Loucy (cell line): ENCODE measurements around the gene PPP2R1A.
A peak's percentile ranks its signal among the peaks of the same experiment; 100 is the strongest.

Experiments used
- H2AFZ ChIP-seq: fragments of 200-600 bp; sonication (generic); 2 replicates; pipeline ENCODE4 v1.6.0; 2016; ENCODE audit warnings: antibody characterized with exemption, mild to moderate bottlenecking, low read length, moderate library complexity
- H3F3A ChIP-seq: fragments of 200-600 bp; 2 replicates; pipeline ENCODE4 v1.6.0; 2016; ENCODE audit warnings: antibody characterized with exemption, low read depth, mild to moderate bottlenecking
- H3K27me3 ChIP-seq: fragments of 200-600 bp; sonication (generic); 2 replicates; pipeline ENCODE4 v1.6.1; 2014; ENCODE audit warnings: low read length, mild to moderate bottlenecking; ENCODE audit not compliant: insufficient read depth, poor library complexity, severe bottlenecking
- H3K36me3 ChIP-seq: fragments of 200-600 bp; sonication (generic); 2 replicates; pipeline ENCODE4 v1.6.1; 2016; ENCODE audit warnings: low read length; ENCODE audit not compliant: insufficient read depth
- H3K4me1 ChIP-seq: fragments of 200-600 bp; sonication (generic); 2 replicates; pipeline ENCODE4 v1.5.1; 2014; ENCODE audit warnings: low read length, mild to moderate bottlenecking; ENCODE audit not compliant: insufficient read depth, poor library complexity, severe bottlenecking
- H3K4me2 ChIP-seq: fragments of 200-600 bp; sonication (generic); 2 replicates; pipeline ENCODE4 v1.6.0; 2014; ENCODE audit warnings: antibody characterized with exemption, low read length, low read depth, mild to moderate bottlenecking; ENCODE audit not compliant: poor library complexity, severe bottlenecking
- H3K4me3 ChIP-seq: fragments of 200-600 bp; sonication (generic); 2 replicates; pipeline ENCODE4 v1.5.1; 2014; ENCODE audit warnings: low read length, mild to moderate bottlenecking, mixed read lengths; ENCODE audit not compliant: poor library complexity, severe bottlenecking
- H3K79me2 ChIP-seq: fragments of 200-600 bp; sonication (generic); 2 replicates; pipeline ENCODE4 v1.6.1; 2014; ENCODE audit warnings: low read length; ENCODE audit not compliant: insufficient read depth
- H3K9ac ChIP-seq: fragments of 200-600 bp; sonication (generic); 2 replicates; pipeline ENCODE4 v1.6.0; 2014; ENCODE audit warnings: mild to moderate bottlenecking, low read depth, low read length, moderate library complexity; ENCODE audit not compliant: poor library complexity, severe bottlenecking
- H3K9me2 ChIP-seq: fragments of 200-600 bp; sonication (generic); replicated peaks from 2 replicates; pipeline ENCODE4 v1.6.1; 2016; ENCODE audit warnings: low read depth, low read length, mixed read lengths
- H3K9me3 ChIP-seq: fragments of 200-600 bp; sonication (generic); 2 replicates; pipeline ENCODE4 v1.6.1; 2014; ENCODE audit warnings: mild to moderate bottlenecking, antibody characterized with exemption, low read length, low read depth; ENCODE audit not compliant: insufficient read depth
- H4K20me1 ChIP-seq: fragments of 200-600 bp; sonication (generic); 2 replicates; pipeline ENCODE4 v1.6.0; 2014; ENCODE audit warnings: antibody characterized with exemption, low read length, mild to moderate bottlenecking; ENCODE audit not compliant: insufficient read depth, poor library complexity, severe bottlenecking
- CTCF ChIP-seq: fragments of 200-600 bp; sonication (generic); conservative IDR thresholded peaks from 2 replicates; pipeline ENCODE4 v1.5.1; 2014; ENCODE audit warnings: mild to moderate bottlenecking, antibody characterized with exemption, low read length
- EZH2phosphoT487 ChIP-seq: fragments of 200-600 bp; IDR thresholded peaks from 2 replicates; pipeline ENCODE4 v1.6.1; 2018; ENCODE audit warnings: antibody characterized with exemption, mild to moderate bottlenecking, moderate library complexity, borderline replicate concordance

PPP2R1A gene

GRCh38 chr19:52170863-52171320 is 19.0 kb upstream of the PPP2R1A start:
- peak overlapping the region; percentile 97 for H2AFZ ChIP-seq
- peak overlapping the region; percentile 89 for H3K4me2 ChIP-seq

GRCh38 chr19:52171321-52172169 is 18.3 kb upstream of the PPP2R1A start, which contains the start of gene ZNF836:
Gene ZNF836, minus strand, starts transcription at chr19:52171621. Its CDS starts 3,549 bp downstream, at chr19:52168072.
- TF ChIP-seq CTCF (no peak), EZH2phosphoT487 (no peak)
- H4K20me1 ChIP-seq = no peaks in the 10 kb centered on the region
- peaks cover 13% of the 10 kb centered on the region; the same call in 1 of the 2 replicates for H3K79me2 ChIP-seq
- H3K27me3 ChIP-seq = no peaks in the 10 kb centered on the region
- no peaks in the 10 kb centered on the region for H3K9me3 ChIP-seq
- H2AFZ ChIP-seq = peak within 1 kb of the TSS; percentile 97
- no peaks in the 10 kb centered on the region for H3K9me2 ChIP-seq
- H3F3A ChIP-seq = peaks cover 2% of the 10 kb centered on the region; the same call in 1 of the 2 replicates
- peaks cover 3% of the 10 kb centered on the region; the same call in 1 of the 2 replicates for H3K36me3 ChIP-seq
- peak within 1 kb of the TSS; percentile 86 for H3K9ac ChIP-seq
- peak within 1 kb of the TSS; percentile 89 for H3K4me2 ChIP-seq
- peak within 1 kb of the TSS; percentile 90 for H3K4me3 ChIP-seq
- peaks cover 22% of the 10 kb centered on the region for H3K4me1 ChIP-seq

More at GRCh38 chr19:52170863-52171320, 19.0 kb upstream of the PPP2R1A start:
- peak overlapping the region; percentile 90 for H3K4me3 ChIP-seq
- no peaks in the 10 kb centered on the region for H4K20me1 ChIP-seq
- H3K36me3 ChIP-seq = peaks cover 3% of the 10 kb centered on the region; the same call in 1 of the 2 replicates
- peaks cover 2% of the 10 kb centered on the region; the same call in 1 of the 2 replicates for H3F3A ChIP-seq
- peaks cover 22% of the 10 kb centered on the region for H3K4me1 ChIP-seq
- TF ChIP-seq EZH2phosphoT487 (no peak), CTCF (no peak)
- no peaks in the 10 kb centered on the region for H3K27me3 ChIP-seq
- H3K9me2 ChIP-seq = no peaks in the 10 kb centered on the region
- peak overlapping the region; percentile 86 for H3K9ac ChIP-seq
- H3K79me2 ChIP-seq = peaks cover 13% of the 10 kb centered on the region; the same call in 1 of the 2 replicates
- H3K9me3 ChIP-seq = no peaks in the 10 kb centered on the region

DNA sequence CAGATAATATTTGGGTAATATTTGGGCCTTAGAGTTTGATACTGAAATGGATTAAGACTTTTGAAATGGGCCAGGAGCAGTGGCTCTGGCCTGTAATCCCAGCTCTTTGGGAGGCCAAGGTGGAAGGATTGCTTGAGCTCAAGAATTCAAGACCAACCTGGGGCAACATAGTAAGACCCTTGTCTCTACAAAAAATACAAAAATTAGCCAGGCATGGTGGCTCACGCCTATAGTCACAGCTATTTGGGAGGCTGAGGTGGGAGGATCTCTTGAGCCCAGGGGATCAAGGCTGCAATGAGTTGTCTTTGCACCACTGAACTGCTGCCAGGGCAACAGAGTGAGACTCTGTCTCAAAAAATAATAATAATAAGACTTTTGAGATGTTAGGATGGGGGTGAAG is 17.5 kb upstream of the PPP2R1A start:
- TF ChIP-seq CTCF (no peak), EZH2phosphoT487 (no peak)
- Histone ChIP-seq H3K4me3 (peak overlapping the region; percentile 90), H3K79me2 (peaks cover 13% of the 10 kb centered on the region; the same call in 1 of the 2 replicates), H3K36me3 (peaks cover 3% of the 10 kb centered on the region; the same call in 1 of the 2 replicates), H3K4me2 (peak overlapping the region; percentile 89), H3K27me3 (no peaks in the 10 kb centered on the region), H3F3A (peaks cover 2% of the 10 kb centered on the region; the same call in 1 of the 2 replicates), H4K20me1 (no peaks in the 10 kb centered on the region), H3K4me1 (peaks cover 22% of the 10 kb centered on the region), H3K9ac (peak overlapping the region; percentile 86), H3K9me2 (no peaks in the 10 kb centered on the region), H2AFZ (peak overlapping the region; percentile 97), H3K9me3 (no peaks in the 10 kb centered on the region)
